SU-DHL-6 (cell line): ENCODE results near the gene CYP2A13.

Experiments
- H2AFZ ChIP-seq: fragments of 200-600 bp; sonication (generic); 2 replicates; pipeline ENCODE4 v1.6.1; 2014; ENCODE audit warnings: low read depth, mild to moderate bottlenecking, moderate library complexity, mixed read lengths, antibody characterized with exemption, low read length; ENCODE audit not compliant: severe bottlenecking
- H3F3A ChIP-seq: fragments of 200-600 bp; shearing (Covaris generic); 2 replicates; pipeline ENCODE4 v1.6.0; 2016; ENCODE audit warnings: antibody characterized with exemption, mild to moderate bottlenecking; ENCODE audit not compliant: insufficient read depth
- H3K27ac ChIP-seq: fragments of 200-600 bp; sonication (generic); 2 replicates; pipeline ENCODE4 v1.5.1; 2016; ENCODE audit warnings: low read depth, mild to moderate bottlenecking, low read length, moderate library complexity, mixed read lengths
- H3K27me3 ChIP-seq: fragments of 200-600 bp; sonication (generic), shearing (Covaris generic); 2 replicates; pipeline ENCODE4 v1.6.0; 2014; ENCODE audit warnings: mild to moderate bottlenecking, low read length
- H3K36me3 ChIP-seq: fragments of 200-600 bp; sonication (generic); 2 replicates; pipeline ENCODE4 v1.6.1; 2014; ENCODE audit warnings: mild to moderate bottlenecking, low read length, mixed read lengths
- H3K4me2 ChIP-seq: fragments of 300-600, 200-600 bp; shearing (Covaris generic), sonication (generic); 2 replicates; pipeline ENCODE4 v1.6.0; 2014; ENCODE audit warnings: low read length, low read depth, mild to moderate bottlenecking; ENCODE audit not compliant: poor library complexity, severe bottlenecking
- H3K4me3 ChIP-seq: fragments of 200-600 bp; sonication (generic); 2 replicates; pipeline ENCODE4 v1.5.1; 2014; ENCODE audit warnings: antibody characterized with exemption, low read length, mild to moderate bottlenecking, mixed read lengths; ENCODE audit not compliant: insufficient read depth, poor library complexity, severe bottlenecking
- H3K79me2 ChIP-seq: fragments of 200-600 bp; sonication (generic); 2 replicates; pipeline ENCODE4 v1.6.1; 2014; ENCODE audit warnings: mild to moderate bottlenecking, low read length, moderate library complexity; ENCODE audit not compliant: insufficient read depth
- H3K9ac ChIP-seq: fragments of 200-600 bp; sonication (generic); 2 replicates; pipeline ENCODE4 v1.7.0; 2014; ENCODE audit warnings: mild to moderate bottlenecking, low read length
- H3K9me2 ChIP-seq: fragments of 200-600 bp; sonication (generic); replicated peaks from 2 replicates; pipeline ENCODE4 v1.6.1; 2014; ENCODE audit warnings: low read length; ENCODE audit not compliant: insufficient read depth
- H3K9me3 ChIP-seq: fragments of 200-600 bp; sonication (generic); 2 replicates; pipeline ENCODE4 v1.6.1; 2014; ENCODE audit warnings: low read length, mixed read lengths; ENCODE audit not compliant: insufficient read depth
- H4K20me1 ChIP-seq: fragments of 200-600 bp; sonication (generic); 2 replicates; pipeline ENCODE4 v1.6.1; 2014; ENCODE audit warnings: low read depth, mild to moderate bottlenecking, antibody characterized with exemption, low read length, moderate library complexity, mixed read lengths
- EZH2phosphoT487 ChIP-seq: fragments of 200-600 bp; sonication (generic), shearing (Covaris generic); conservative IDR thresholded peaks from 2 replicates; pipeline ENCODE4 v1.6.1; 2018; ENCODE audit warnings: mild to moderate bottlenecking, antibody characterized with exemption, low read length, moderate library complexity, mixed read lengths
- TF ChIP-seq, protein P1 (sequence below): fragments of 200-600 bp; sonication (generic); IDR thresholded peaks from one replicate; pipeline ENCODE4 v1.5.1; 2017; ENCODE audit warnings: antibody characterized with exemption, mild to moderate bottlenecking, low read length, moderate library complexity; ENCODE audit not compliant: insufficient read depth, poor library complexity, severe bottlenecking

CYP2A13 gene

DNA sequence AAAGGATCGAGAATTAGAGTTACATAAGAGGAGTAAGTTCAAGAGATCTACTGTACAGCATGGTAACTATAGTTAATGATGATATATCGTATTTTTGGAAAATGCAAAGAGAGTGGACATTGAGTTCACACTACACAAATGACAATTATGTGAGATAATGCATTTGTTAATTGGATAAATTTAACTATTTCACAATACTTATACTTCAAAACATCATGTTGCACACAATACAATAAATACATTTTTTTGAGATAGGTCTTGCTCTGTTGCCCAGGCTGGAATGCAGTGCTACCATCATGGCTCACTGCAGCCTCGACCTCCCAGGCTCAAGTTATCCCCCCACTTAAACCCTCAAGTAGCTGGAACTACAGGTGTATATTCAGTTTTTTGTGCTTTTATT lies 17.9 kb downstream of the CYP2A13 start:
- H3K9ac ChIP-seq, result no peak overlapping the region
- TF ChIP-seq EZH2phosphoT487, result no peak
- TF ChIP-seq, protein P1, sequence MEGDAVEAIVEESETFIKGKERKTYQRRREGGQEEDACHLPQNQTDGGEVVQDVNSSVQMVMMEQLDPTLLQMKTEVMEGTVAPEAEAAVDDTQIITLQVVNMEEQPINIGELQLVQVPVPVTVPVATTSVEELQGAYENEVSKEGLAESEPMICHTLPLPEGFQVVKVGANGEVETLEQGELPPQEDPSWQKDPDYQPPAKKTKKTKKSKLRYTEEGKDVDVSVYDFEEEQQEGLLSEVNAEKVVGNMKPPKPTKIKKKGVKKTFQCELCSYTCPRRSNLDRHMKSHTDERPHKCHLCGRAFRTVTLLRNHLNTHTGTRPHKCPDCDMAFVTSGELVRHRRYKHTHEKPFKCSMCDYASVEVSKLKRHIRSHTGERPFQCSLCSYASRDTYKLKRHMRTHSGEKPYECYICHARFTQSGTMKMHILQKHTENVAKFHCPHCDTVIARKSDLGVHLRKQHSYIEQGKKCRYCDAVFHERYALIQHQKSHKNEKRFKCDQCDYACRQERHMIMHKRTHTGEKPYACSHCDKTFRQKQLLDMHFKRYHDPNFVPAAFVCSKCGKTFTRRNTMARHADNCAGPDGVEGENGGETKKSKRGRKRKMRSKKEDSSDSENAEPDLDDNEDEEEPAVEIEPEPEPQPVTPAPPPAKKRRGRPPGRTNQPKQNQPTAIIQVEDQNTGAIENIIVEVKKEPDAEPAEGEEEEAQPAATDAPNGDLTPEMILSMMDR, result no peak
- no peaks in the 10 kb centered on the region for H4K20me1 ChIP-seq
- no peaks in the 10 kb centered on the region for H3K27me3 ChIP-seq
- no peaks in the 10 kb centered on the region for H3F3A ChIP-seq
- no peak overlapping the region for H3K27ac ChIP-seq
- H3K9me2 ChIP-seq, result no peaks in the 10 kb centered on the region
- no peak overlapping the region for H3K4me3 ChIP-seq
- H3K4me2 ChIP-seq, result no peak overlapping the region
- H3K9me3 ChIP-seq, result no peaks in the 10 kb centered on the region
- H3K79me2 ChIP-seq, result no peaks in the 10 kb centered on the region
- H3K36me3 ChIP-seq, result no peaks in the 10 kb centered on the region
- no peak overlapping the region for H2AFZ ChIP-seq

- no peak for TF ChIP-seq EZH2phosphoT487
- TF ChIP-seq, protein P1, result no peak
- Histone ChIP-seq H3F3A (no peaks in the 10 kb centered on the region), H4K20me1 (no peaks in the 10 kb centered on the region), H3K27ac (no peak overlapping the region), H3K9me3 (no peaks in the 10 kb centered on the region), H3K9me2 (no peaks in the 10 kb centered on the region), H3K4me2 (no peak overlapping the region), H3K36me3 (no peaks in the 10 kb centered on the region), H3K27me3 (no peaks in the 10 kb centered on the region), H3K4me3 (no peak overlapping the region), H2AFZ (no peak overlapping the region), H3K9ac (no peak overlapping the region), H3K79me2 (no peaks in the 10 kb centered on the region)
These were observed 23.0 kb downstream of the CYP2A13 start for GRCh38 chr19:41111296-41111695.

DNA sequence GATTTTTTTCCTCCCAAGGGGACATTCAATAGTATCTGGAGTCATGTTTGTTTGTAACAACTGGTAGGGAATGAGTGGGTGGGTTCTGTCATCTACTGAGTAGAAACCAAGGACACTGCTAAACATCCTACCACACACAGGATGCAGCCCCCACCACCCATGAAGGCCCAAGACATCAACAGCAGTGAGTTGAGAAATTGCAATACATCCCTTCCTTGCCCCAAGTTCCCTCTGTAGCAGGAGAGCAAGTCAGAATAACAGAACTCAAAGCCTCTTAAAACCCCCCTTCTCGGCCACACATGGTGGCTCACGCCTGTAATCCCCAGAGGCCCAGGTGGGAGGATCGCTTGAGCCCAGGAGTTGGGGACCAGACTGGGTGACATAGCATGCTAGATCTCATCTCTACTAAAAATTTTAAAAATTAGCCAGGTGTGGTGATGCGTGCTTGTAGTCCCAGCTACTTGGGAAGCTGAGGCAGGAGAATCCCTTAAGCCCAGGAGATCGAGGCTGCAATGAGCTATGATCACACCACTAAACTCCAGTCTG lies 23.6 kb downstream of the CYP2A13 start:
- no peaks in the 10 kb centered on the region for H3F3A ChIP-seq
- no peaks in the 10 kb centered on the region for H4K20me1 ChIP-seq
- no peak overlapping the region for H3K4me3 ChIP-seq
- H3K79me2 ChIP-seq, result no peaks in the 10 kb centered on the region
- H3K9me3 ChIP-seq, result no peaks in the 10 kb centered on the region
- H3K36me3 ChIP-seq, result no peaks in the 10 kb centered on the region
- no peak overlapping the region for H2AFZ ChIP-seq
- H3K4me2 ChIP-seq, result no peak overlapping the region
- H3K9me2 ChIP-seq, result no peaks in the 10 kb centered on the region
- H3K27ac ChIP-seq, result no peak overlapping the region
- no peaks in the 10 kb centered on the region for H3K27me3 ChIP-seq
- TF ChIP-seq, protein P1, result no peak
- no peak overlapping the region for H3K9ac ChIP-seq
